ENCODE data around the gene RALB.

DNA sequence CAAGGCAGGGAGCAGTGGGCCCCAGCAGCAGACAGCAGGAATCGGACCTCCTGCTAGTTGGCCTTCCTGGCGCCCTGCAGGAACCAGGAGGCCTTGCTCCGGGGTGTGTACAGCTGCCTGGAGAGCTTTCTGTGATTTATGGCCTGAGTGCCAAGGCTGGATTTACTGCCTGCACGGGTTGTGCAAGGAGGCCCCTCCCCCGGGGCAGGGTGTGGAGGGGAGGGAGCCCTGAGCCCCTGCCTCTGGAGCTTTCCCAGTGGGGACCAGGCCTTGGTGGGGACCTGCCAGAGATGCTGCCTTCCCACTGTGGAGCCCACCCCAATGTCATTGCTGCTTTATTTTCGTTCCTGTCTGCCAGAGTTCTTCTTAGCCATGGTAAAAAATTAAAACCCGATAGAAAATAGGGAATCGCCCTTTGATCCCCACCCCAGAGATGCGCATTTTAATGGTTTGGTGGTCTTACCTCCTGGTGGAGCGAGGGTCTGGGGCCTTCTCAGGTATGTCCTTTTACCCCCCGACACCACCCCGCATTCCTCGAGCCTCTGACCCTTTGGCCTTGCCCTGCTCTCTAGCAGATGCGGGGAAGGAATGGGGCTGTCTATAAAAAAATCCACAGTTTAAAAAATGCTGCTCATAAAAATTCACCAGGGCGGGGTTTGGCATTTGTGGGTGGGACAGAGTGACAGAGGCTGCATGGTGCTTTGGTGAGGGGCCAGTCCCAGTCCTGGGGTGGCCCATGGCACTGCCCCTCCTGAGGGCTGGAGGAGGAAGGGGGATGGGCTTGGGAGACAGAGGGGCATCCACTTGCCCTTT is 6.9 kb upstream of the RALB start:
- TF ChIP-seq, protein P1, sequence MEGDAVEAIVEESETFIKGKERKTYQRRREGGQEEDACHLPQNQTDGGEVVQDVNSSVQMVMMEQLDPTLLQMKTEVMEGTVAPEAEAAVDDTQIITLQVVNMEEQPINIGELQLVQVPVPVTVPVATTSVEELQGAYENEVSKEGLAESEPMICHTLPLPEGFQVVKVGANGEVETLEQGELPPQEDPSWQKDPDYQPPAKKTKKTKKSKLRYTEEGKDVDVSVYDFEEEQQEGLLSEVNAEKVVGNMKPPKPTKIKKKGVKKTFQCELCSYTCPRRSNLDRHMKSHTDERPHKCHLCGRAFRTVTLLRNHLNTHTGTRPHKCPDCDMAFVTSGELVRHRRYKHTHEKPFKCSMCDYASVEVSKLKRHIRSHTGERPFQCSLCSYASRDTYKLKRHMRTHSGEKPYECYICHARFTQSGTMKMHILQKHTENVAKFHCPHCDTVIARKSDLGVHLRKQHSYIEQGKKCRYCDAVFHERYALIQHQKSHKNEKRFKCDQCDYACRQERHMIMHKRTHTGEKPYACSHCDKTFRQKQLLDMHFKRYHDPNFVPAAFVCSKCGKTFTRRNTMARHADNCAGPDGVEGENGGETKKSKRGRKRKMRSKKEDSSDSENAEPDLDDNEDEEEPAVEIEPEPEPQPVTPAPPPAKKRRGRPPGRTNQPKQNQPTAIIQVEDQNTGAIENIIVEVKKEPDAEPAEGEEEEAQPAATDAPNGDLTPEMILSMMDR (IDR thresholded peaks at IDR 0.05; ENCODE audit: low read depth, low read length, poor library complexity, severe bottlenecking), result no peak
- TF ChIP-seq EZH2phosphoT487 (IDR thresholded peaks at IDR 0.05; ENCODE audit: borderline replicate concordance, low read length), result no peak
